Hepatocyte (in vitro differentiated cells): ENCODE results near the gene LRRC73. TPM values are rescaled to one million over a fixed set of nuclear protein-coding genes. Genes with fewer than 3 reads are reported as not detected.

Source experiments
- DNase-seq: peaks from one replicate; pipeline ENCODE4 v3.0.0-alpha.2; 2016; ENCODE audit warnings: low spot score
- H2AFZ ChIP-seq: fragments of 200-600 bp; sonication (generic); 2 replicates; pipeline ENCODE4 v1.6.0; 2016; ENCODE audit warnings: antibody characterized with exemption, mild to moderate bottlenecking
- H3K27ac ChIP-seq: fragments of 200-600 bp; sonication (generic); 2 replicates; pipeline ENCODE4 v1.5.1; 2016; ENCODE audit warnings: mild to moderate bottlenecking
- H3K27me3 ChIP-seq: fragments of 200-600 bp; sonication (generic); 2 replicates; pipeline ENCODE4 v1.6.1; 2016
- H3K36me3 ChIP-seq: fragments of 200-600 bp; sonication (generic); replicated peaks from 2 replicates; pipeline ENCODE4 v1.5.1; 2016; ENCODE audit warnings: low read depth; ENCODE audit not compliant: insufficient read depth
- H3K4me1 ChIP-seq: fragments of 200-600 bp; sonication (generic); 2 replicates; pipeline ENCODE4 v1.5.1; 2016; ENCODE audit warnings: mild to moderate bottlenecking, moderate library complexity; ENCODE audit not compliant: insufficient read depth
- H3K4me2 ChIP-seq: fragments of 200-600 bp; sonication (generic); 2 replicates; pipeline ENCODE4 v1.6.0; 2016
- H3K4me3 ChIP-seq: fragments of 200-600 bp; sonication (generic); 2 replicates; pipeline ENCODE4 v1.5.1; 2016; ENCODE audit warnings: mild to moderate bottlenecking
- H3K79me2 ChIP-seq: fragments of 200-600 bp; sonication (generic); 2 replicates; pipeline ENCODE4 v1.6.0; 2017; ENCODE audit warnings: mild to moderate bottlenecking
- H3K9me2 ChIP-seq: fragments of 200-600 bp; sonication (generic); replicated peaks from 2 replicates; pipeline ENCODE4 v1.6.0; 2017; ENCODE audit warnings: mild to moderate bottlenecking; ENCODE audit not compliant: insufficient read depth
- H3K9me3 ChIP-seq: fragments of 200-600 bp; sonication (generic); 2 replicates; pipeline ENCODE4 v1.5.1; 2016; ENCODE audit warnings: low read depth, mild to moderate bottlenecking
- H4K20me1 ChIP-seq: fragments of 200-600 bp; sonication (generic); 2 replicates; pipeline ENCODE4 v1.6.0; 2016; ENCODE audit warnings: mild to moderate bottlenecking; ENCODE audit not compliant: insufficient read depth, poor library complexity, severe bottlenecking
- EZH2 ChIP-seq: fragments of 200-600 bp; sonication (generic); IDR thresholded peaks from 2 replicates; pipeline ENCODE4 v1.6.1; 2016; ENCODE audit warnings: antibody characterized with exemption, mild to moderate bottlenecking, borderline replicate concordance
- EZH2phosphoT487 ChIP-seq: fragments of 200-600 bp; sonication (generic); IDR thresholded peaks from one replicate; pipeline ENCODE4 v1.6.1; 2018; ENCODE audit warnings: antibody characterized with exemption, mild to moderate bottlenecking, low read depth, moderate library complexity; ENCODE audit not compliant: unreplicated experiment, severe bottlenecking
- WGBS: methylation state at CpG from one replicate; pipeline ENCODE4 v1.1.6; 2016; ENCODE audit warnings: low lambda C conversion rate; ENCODE audit errors: missing lambda C conversion rate; 5-methylcytosine and 5-hydroxymethylcytosine counted together
- polyA plus RNA-seq: library from polyadenylated mRNA; unstranded; fragments of >200 nt; fragmentation: Nextera tagmentation; extraction: Ambion mirVana; gene quantifications from 2 replicates; pipeline ENCODE4 v1.2.1, GENCODE V29; 2016
- total RNA-seq: library from RNA; depleted of rRNA; stranded (reverse); fragments of >200 nt; gene quantifications from 2 replicates; pipeline ENCODE4 v1.2.3, GENCODE V29; 2014
- TF ChIP-seq, protein P1 (sequence below): fragments of 200-600 bp; sonication (generic); IDR thresholded peaks from 2 replicates; pipeline ENCODE4 v1.5.1; 2016; ENCODE audit warnings: antibody characterized with exemption, mild to moderate bottlenecking; ENCODE audit not compliant: poor library complexity

LRRC73 gene
- total and polyA plus RNA-seq, 2 experiments from 2014 or later: 0.22 TPM; not detected in 1

DNA sequence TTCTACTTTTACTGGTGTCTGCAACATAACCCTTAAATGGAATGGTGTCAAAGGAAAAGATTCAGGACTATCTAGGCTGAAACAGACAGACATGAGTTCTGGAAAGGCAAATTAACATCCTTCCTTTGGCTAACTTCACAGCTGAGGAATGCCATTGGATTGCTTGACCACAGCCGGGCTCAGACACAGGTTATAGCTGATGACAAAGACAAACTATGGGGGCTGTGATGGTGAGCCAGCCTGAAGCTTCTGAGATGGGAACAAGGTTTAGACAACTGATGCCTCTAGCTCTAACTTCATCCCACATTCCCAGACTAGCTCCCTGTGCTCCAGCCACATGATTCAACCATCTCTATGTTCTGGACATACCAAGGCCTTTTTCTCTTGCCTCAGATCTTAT is 22.1 kb upstream of the LRRC73 start:
- WGBS: 88% methylated on average over 1 of the region's 1 CpG
- no peak for DNase-seq
- Histone ChIP-seq H3K9me2 (no peaks in the 10 kb centered on the region), H3K27ac (no peak overlapping the region), H3K27me3 (no peaks in the 10 kb centered on the region), H4K20me1 (no peaks in the 10 kb centered on the region), H3K4me3 (no peak overlapping the region), H3K9me3 (no peaks in the 10 kb centered on the region), H3K79me2 (no peaks in the 10 kb centered on the region), H3K4me2 (no peak overlapping the region), H2AFZ (no peak overlapping the region), H3K36me3 (no peaks in the 10 kb centered on the region), H3K4me1 (no peaks in the 10 kb centered on the region)
- TF ChIP-seq EZH2phosphoT487: no peak
- TF ChIP-seq, protein P1, sequence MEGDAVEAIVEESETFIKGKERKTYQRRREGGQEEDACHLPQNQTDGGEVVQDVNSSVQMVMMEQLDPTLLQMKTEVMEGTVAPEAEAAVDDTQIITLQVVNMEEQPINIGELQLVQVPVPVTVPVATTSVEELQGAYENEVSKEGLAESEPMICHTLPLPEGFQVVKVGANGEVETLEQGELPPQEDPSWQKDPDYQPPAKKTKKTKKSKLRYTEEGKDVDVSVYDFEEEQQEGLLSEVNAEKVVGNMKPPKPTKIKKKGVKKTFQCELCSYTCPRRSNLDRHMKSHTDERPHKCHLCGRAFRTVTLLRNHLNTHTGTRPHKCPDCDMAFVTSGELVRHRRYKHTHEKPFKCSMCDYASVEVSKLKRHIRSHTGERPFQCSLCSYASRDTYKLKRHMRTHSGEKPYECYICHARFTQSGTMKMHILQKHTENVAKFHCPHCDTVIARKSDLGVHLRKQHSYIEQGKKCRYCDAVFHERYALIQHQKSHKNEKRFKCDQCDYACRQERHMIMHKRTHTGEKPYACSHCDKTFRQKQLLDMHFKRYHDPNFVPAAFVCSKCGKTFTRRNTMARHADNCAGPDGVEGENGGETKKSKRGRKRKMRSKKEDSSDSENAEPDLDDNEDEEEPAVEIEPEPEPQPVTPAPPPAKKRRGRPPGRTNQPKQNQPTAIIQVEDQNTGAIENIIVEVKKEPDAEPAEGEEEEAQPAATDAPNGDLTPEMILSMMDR: no peak
- no peak for TF ChIP-seq EZH2

DNA sequence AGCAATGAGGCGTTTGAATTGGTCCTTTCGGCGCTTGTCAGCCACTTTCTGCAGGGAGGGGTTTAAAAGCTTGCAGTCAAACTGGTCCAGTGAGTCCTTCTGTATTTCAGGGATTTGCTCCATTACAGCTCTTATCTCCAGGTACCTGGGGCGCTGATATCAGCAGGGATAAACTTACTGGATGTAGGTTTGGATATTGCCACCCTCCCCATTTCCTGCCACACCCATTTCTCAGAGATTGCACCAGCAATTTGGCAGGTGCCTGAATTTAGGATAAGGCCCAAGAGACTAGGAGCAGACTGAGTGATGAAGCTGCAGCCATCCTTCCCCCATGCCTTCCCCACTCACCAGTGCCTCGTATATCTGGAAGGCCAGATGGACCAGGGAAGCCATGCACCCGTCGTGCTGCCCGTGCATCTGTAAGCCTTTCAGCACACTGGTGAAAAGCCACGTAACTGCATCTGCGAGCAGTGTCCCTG is 14.4 kb upstream of the LRRC73 start:
- Histone ChIP-seq H3K9me3 (no peaks in the 10 kb centered on the region), H3K36me3 (no peaks in the 10 kb centered on the region), H3K27ac (no peak overlapping the region), H3K4me1 (no peaks in the 10 kb centered on the region), H4K20me1 (no peaks in the 10 kb centered on the region), H3K79me2 (peaks cover under 1% of the 10 kb centered on the region), H2AFZ (no peak overlapping the region), H3K9me2 (no peaks in the 10 kb centered on the region), H3K4me3 (no peak overlapping the region), H3K4me2 (no peak overlapping the region), H3K27me3 (no peaks in the 10 kb centered on the region)
- no peak for DNase-seq
- no peak for TF ChIP-seq EZH2phosphoT487
- no peak for TF ChIP-seq EZH2
- TF ChIP-seq, protein P1: no peak
- WGBS: 90% methylated on average over 10 of the region's 10 CpGs

DNA sequence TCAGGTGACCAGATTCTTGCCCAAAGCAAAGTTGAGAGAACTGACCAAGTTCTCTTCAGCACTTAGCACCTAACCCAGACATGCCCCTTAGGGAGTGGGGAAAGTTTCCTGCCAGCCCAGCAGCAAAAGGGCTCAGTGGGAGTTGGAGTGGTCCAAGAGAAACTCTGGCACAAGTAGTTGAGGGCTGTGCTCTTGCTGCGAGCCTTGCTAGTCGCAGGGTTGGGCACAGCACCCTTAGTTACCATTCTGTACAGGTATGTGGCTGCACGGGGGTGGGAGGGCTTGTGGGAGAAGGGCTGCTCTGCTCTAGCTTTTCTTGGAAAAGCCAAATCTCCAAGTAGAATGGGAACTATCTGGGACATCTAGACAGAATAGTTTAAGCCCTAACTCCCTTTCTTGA is 13.1 kb upstream of the LRRC73 start:
- Histone ChIP-seq H2AFZ (no peak overlapping the region), H4K20me1 (no peaks in the 10 kb centered on the region), H3K79me2 (peaks cover 13% of the 10 kb centered on the region), H3K27ac (no peak overlapping the region), H3K36me3 (no peaks in the 10 kb centered on the region), H3K4me2 (no peak overlapping the region), H3K9me3 (no peaks in the 10 kb centered on the region), H3K9me2 (no peaks in the 10 kb centered on the region), H3K4me3 (no peak overlapping the region), H3K4me1 (peaks cover 3% of the 10 kb centered on the region), H3K27me3 (no peaks in the 10 kb centered on the region)
- no peak for DNase-seq
- 94% methylated on average over 3 of the region's 3 CpGs for WGBS
- no peak for TF ChIP-seq EZH2
- TF ChIP-seq, protein P1: no peak
- TF ChIP-seq EZH2phosphoT487: no peak
